HEK293T (cell line): ENCODE results near the gene RAB15.

ENCODE experiments used
- CTCF ChIA-PET: fragments of 350-600 bp; formaldehyde crosslinking; extraction: SDS; loops from one replicate; lab custom pipeline; 2021; ENCODE audit warnings: antibody characterized with exemption, inconsistent platforms; lab: Yijun Ruan, JAX
- POLR2A ChIA-PET: fragments of 350-600 bp; formaldehyde crosslinking; extraction: SDS; loops from one replicate; lab custom pipeline; 2020; ENCODE audit warnings: antibody characterized with exemption, inconsistent platforms; lab: Yijun Ruan, JAX
- DNase-seq: peaks from one replicate; pipeline ENCODE4 v3.0.0; 2012; ENCODE audit warnings: mixed read lengths; ENCODE audit errors: extremely low spot score
- ARNT ChIP-seq: fragments of 450-650 bp; IDR thresholded peaks from 2 replicates; pipeline ENCODE4 v1.6.1; 2017; ENCODE audit warnings: mild to moderate bottlenecking
- BHLHE40 ChIP-seq: fragments of 450-650 bp; IDR thresholded peaks from 2 replicates; pipeline ENCODE4 v1.6.1; 2016; ENCODE audit warnings: mild to moderate bottlenecking, moderate library complexity, borderline replicate concordance
- CTBP1 ChIP-seq: fragments of 450-650 bp; IDR thresholded peaks from 2 replicates; pipeline ENCODE4 v1.6.1; 2016; ENCODE audit warnings: borderline replicate concordance
- ELF4 ChIP-seq: fragments of 450-650 bp; IDR thresholded peaks from 2 replicates; pipeline ENCODE4 v1.6.1; 2017; ENCODE audit warnings: antibody characterized with exemption
- FOXA1 ChIP-seq: fragments of 450-650 bp; IDR thresholded peaks from 2 replicates; pipeline ENCODE4 v1.6.1; 2016; ENCODE audit warnings: mild to moderate bottlenecking
- FOXK2 ChIP-seq: fragments of 450-650 bp; IDR thresholded peaks from 2 replicates; pipeline ENCODE4 v1.6.1; 2016; ENCODE audit warnings: mild to moderate bottlenecking
- FOXM1 ChIP-seq: fragments of 450-650 bp; IDR thresholded peaks from 2 replicates; pipeline ENCODE4 v1.6.1; 2017; ENCODE audit warnings: mild to moderate bottlenecking, borderline replicate concordance
- HDGF ChIP-seq: fragments of 450-650 bp; IDR thresholded peaks from 2 replicates; pipeline ENCODE4 v1.6.1; 2017; ENCODE audit warnings: antibody characterized with exemption, borderline replicate concordance
- L3MBTL2 ChIP-seq: fragments of 450-650 bp; conservative IDR thresholded peaks from 2 replicates; pipeline ENCODE4 v1.6.1; 2016; ENCODE audit warnings: mild to moderate bottlenecking
- LEF1 ChIP-seq: fragments of 450-650 bp; IDR thresholded peaks from 2 replicates; pipeline ENCODE4 v1.6.1; 2017; ENCODE audit warnings: mild to moderate bottlenecking, borderline replicate concordance
- NFRKB ChIP-seq: fragments of 450-650 bp; IDR thresholded peaks from 2 replicates; pipeline ENCODE4 v1.6.1; 2016; ENCODE audit warnings: mild to moderate bottlenecking, moderate library complexity
- SP1 ChIP-seq: fragments of 450-650 bp; IDR thresholded peaks from 2 replicates; pipeline ENCODE4 v1.6.1; 2017
- SUZ12 ChIP-seq: fragments of 450-650 bp; IDR thresholded peaks from 2 replicates; pipeline ENCODE4 v1.6.1; 2016; ENCODE audit warnings: mild to moderate bottlenecking
- TARDBP ChIP-seq: fragments of 450-650 bp; IDR thresholded peaks from 2 replicates; pipeline ENCODE4 v1.6.1; 2016
- ZNF384 ChIP-seq: fragments of 450-650 bp; IDR thresholded peaks from 2 replicates; pipeline ENCODE4 v1.6.1; 2016
- TF ChIP-seq, protein P1 (sequence below): fragments of 450-650 bp; IDR thresholded peaks from 2 replicates; pipeline ENCODE4 v1.6.1; 2016

RAB15 gene

DNA sequence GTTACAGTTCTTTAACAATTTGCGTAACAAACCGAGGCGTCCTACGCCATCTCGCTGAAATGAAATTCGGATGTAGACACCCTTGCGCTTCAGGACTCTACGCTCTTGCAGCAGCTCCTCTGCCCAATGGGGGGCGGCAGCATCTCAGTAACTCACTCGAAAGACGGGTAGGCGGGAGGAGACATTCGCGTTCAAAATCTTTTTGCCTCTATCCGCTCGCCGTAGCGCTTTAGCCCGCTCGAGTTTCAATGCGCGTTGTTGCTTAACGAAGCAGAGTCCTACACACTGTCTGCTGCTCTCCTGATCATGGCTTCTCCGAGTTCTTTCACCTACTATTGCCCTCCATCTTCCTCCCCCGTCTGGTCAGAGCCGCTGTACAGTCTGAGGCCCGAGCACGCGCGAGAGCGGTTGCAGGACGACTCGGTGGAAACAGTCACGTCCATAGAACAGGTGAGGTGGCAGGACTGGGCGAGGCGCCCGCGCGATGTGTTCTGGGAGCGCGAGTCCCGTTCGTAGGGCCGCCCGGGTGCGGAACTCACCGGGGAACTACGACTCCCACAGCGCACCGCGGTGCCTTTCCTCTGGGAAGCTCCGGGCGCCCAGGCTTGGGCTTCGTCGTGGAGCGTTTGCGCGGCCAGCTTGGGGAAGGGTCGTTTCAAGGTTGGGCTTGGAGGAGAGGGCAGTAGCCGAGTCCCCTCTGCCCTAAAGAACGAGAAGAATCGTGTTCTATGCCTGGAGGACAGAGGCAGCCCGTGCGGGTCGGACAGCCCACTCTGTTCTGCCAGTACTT is 14.7 kb upstream of the RAB15 start, which contains the start of gene FNTB:
TSS of gene FNTB (plus strand) at position 248 of the 790 bp plus-strand sequence. CDS start at position 307, 59 bp downstream.
- TF ChIP-seq L3MBTL2 (peak; percentile 93), ZNF384 (no peak), FOXA1 (no peak), TARDBP (no peak), ARNT (no peak), SUZ12 (peak; percentile 75), FOXM1 (no peak)
- TF ChIP-seq, protein P1, sequence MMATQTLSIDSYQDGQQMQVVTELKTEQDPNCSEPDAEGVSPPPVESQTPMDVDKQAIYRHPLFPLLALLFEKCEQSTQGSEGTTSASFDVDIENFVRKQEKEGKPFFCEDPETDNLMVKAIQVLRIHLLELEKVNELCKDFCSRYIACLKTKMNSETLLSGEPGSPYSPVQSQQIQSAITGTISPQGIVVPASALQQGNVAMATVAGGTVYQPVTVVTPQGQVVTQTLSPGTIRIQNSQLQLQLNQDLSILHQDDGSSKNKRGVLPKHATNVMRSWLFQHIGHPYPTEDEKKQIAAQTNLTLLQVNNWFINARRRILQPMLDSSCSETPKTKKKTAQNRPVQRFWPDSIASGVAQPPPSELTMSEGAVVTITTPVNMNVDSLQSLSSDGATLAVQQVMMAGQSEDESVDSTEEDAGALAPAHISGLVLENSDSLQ = 0 out of 2 replicates have a peak, but pooled peaks have one; percentile 1
- ChIA-PET CTCF (interaction anchor here (0.5 to 2.3 kb wide), 6 partner anchors 10 to 33 kb away, joined by 4 to 24 read pairs (median 4); no protein-coding TSS in a partner anchor), POLR2A (interaction anchor here (0.6 to 3.5 kb wide), 31 partner anchors 8 to 838 kb away, joined by 3 to 36 read pairs (median 6); partner anchors contain the start of genes CHURC1, MAX and RAB15)
- DNase-seq = peak; percentile 94

DNA sequence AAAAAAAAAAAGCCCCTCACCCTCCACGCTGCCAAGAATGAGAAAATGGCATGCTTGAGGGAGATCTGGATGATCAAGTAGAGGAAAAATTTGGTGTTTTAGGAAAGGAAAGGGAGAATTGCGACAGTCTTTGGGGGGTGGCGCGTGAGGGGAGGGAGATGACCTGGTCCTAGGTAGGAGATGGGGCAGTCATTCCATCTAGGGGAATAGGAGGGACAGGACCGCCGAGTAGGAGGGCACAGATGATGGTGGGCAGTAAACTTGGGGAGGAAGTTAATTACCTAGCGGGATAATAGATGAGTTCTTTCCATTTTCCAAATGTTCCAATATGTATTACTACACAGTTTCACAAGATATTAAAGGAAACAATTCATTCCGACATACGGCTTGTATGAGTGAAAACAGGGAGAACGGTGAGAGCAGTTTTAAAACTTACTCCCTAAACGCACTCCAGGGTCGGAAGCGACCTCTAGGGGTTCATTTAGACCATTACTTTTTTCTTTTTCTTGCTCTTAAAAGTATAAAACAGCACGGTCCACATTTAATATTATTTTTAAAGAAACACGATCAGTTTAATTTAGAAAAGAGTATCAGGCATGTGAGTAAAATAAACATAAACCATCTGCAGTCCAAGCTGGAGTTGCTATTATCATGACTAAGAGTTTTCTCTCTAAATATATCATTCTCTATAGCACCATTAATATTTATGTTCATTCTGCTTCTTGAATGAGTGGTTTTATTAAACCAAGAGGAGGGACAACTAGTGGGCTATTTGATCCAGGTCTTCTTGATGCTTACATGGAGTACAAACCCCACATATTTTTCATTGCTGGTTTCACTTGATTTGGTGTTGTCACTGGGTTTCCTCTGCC is 11.5 kb upstream of the RAB15 start:
- DNase-seq = peak; percentile 41
- TF ChIP-seq ZNF384 (peak; percentile 80), FOXA1 (no peak)
- ChIA-PET CTCF (interaction anchor here (0.6 kb wide), 1 partner anchor 9 kb away, joined by 4 read pairs; no protein-coding TSS in a partner anchor), POLR2A (no interaction called here)

DNA sequence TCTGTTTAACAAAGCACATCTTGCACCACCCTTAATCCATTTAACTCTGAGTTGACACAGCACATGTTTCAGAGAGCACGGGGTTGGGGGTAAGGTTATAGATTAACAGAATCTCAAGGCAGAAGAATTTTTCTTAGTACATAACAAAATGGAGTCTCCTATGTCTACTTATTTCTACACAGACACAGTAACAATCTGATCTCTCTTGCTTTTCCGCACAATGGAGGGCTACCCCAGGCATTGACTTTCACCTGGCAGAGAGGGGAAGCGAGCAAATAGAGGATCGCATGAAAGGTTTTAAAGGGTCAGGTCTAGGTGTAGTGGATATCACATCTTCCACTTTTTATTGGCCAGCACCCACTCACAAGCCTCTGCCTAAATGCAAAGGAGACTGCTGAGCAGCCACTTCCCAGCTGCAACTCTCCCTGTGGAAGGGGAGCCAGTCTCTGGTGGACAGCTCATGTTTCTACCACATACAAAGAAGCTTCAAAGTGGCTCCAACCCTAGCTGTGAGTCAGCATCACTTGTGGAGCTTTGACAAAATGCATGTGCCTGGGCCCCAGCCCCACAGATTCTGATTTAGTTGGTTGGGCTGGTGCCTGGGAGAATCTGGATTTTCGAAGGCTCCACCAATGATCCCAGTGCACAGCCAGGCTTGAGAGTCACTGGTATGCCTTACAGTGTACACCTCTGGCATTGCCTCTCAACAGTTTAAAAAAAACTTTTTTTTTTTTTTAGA is 7.4 kb upstream of the RAB15 start:
- ChIA-PET CTCF (interaction anchor here (0.6 to 1.4 kb wide), 2 partner anchors 10 to 27 kb away, joined by 3 to 10 read pairs; no protein-coding TSS in a partner anchor), POLR2A (no interaction called here)
- no peak for DNase-seq
- TF ChIP-seq ARNT = no peak
- TF ChIP-seq TARDBP = no peak
- TF ChIP-seq ELF4 = no peak
- TF ChIP-seq NFRKB = no peak

DNA sequence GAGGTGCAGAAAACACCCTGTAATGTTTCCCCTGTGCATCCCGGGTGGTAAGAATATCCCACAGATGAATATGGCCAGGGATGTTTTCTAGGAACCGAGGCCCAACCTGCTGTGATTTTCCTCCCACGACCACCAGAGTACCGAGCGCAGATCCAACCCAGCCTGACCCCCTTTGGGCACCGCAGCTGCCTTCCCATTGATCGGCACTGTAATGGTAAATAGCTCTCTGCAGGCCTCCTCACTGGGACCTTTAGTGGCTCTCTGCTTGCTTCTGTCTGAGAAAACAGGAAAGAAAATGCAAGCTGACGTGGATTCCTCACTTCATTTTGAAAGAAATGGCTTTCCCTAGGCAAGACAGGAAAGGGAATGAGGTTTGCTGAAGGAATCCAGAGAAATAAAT is 2.4 kb upstream of the RAB15 start:
- TF ChIP-seq ZNF384 (no peak), FOXA1 (no peak), FOXM1 (no peak), ARNT (no peak), LEF1 (no peak), BHLHE40 (no peak), TARDBP (no peak), ELF4 (no peak), CTBP1 (no peak), SP1 (no peak), L3MBTL2 (no peak), SUZ12 (no peak), HDGF (no peak), NFRKB (no peak), FOXK2 (no peak)
- TF ChIP-seq, protein P1 = no peak
- ChIA-PET CTCF (interaction anchor here (0.9 kb wide), 1 partner anchor 45 kb away, joined by 4 read pairs; no protein-coding TSS in a partner anchor), POLR2A (interaction anchor here (1.4 kb wide), 1 partner anchor 12 kb away, joined by 3 read pairs; the partner anchor contains the start of gene FNTB)
- DNase-seq = no peak

DNA sequence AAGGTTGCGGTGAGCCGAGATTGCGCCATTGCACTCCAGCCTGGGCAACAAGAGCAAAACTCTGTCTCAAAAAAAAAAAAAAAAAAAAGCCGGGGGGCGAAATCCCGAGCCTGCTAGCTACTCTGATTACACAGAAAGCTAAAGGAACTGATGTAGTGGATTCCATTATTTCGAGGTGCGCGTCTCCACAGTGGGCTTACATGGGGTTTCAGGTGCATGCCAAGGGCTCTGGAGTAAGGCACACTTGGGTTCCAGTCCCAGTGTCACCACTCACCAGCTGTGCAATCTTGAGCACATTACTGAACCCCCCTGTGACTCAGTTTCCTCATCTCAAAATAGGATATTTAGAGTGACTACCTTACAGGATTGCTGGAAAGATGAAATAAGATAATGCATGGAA is 1.7 kb upstream of the RAB15 start:
- TF ChIP-seq SUZ12 (no peak), TARDBP (no peak), FOXA1 (no peak), ARNT (no peak), LEF1 (no peak), SP1 (no peak)
- DNase-seq = no peak
- ChIA-PET CTCF (interaction anchor here (0.7 kb wide), 1 partner anchor 62 kb away, joined by 5 read pairs; no protein-coding TSS in a partner anchor), POLR2A (interaction anchor here (1.3 to 1.4 kb wide), 2 partner anchors 13 to 14 kb away, joined by 3 to 4 read pairs; partner anchors contain the start of gene FNTB)

DNA sequence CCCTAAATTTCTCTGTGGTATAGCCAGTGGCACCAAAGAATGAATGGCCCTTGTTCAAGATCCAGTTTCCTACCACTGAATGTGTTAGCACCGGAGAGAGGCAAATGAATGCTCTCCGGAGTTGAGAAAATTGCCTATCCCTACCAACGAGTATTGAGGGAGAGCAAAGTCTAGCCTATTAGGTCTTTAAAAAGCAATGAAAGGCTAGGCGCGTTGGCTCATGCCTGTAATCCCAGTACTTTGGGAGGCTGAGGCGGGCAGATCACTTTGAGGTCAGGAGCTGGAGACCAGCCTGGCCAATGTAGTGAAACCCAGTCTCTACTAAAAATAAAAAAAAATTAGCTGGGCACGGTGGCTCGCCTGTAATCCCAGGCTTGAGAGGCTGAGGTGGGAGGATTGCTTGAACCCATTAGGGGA is 898 bp upstream of the RAB15 start:
- CTCF ChIA-PET = no interaction called here
- POLR2A ChIA-PET = interaction anchor here (1.3 kb wide), 1 partner anchor 14 kb away, joined by 4 read pairs; no protein-coding TSS in a partner anchor
- DNase-seq = no peak
- TF ChIP-seq ZNF384 (no peak), ARNT (no peak), L3MBTL2 (no peak), TARDBP (no peak), HDGF (no peak), NFRKB (no peak), ELF4 (no peak)
- TF ChIP-seq, protein P1 = no peak
